Measurements from ENCODE around the gene TGIF1. TPM values are rescaled to one million over a fixed set of nuclear protein-coding genes. Genes with fewer than 3 reads are reported as not detected.

The TGIF1 gene
- total and polyA plus RNA-seq, 9 of the 15 experiments (the other 6 are each of a cell fraction or from before 2014, with no cell fraction given) = 16.1 to 77.7 (median 44.6) TPM

- TF ChIP-seq ZFPM2 (CRISPR knock-in tag; IDR thresholded peaks at IDR 0.05) (no peak), ZFP36 (IDR thresholded peaks at IDR 0.05; ENCODE audit: low read depth, low read length, partially characterized antibody) (no peak), SMARCA4 (IDR thresholded peaks at IDR 0.05) (no peak), ELF1 (tag; IDR thresholded peaks at IDR 0.05) (no peak), ZNF76 (CRISPR knock-in tag; IDR thresholded peaks at IDR 0.05; ENCODE audit: borderline replicate concordance) (no peak), HMGXB4 (CRISPR knock-in tag; IDR thresholded peaks at IDR 0.05) (no peak), DIDO1 (tag; IDR thresholded peaks at IDR 0.05; ENCODE audit: low read depth) (no peak)
Measured at GRCh38 chr18:3492721-3493120, 42.7 kb downstream of the TGIF1 start (continued).

GRCh38 chr18:3493501-3494244 lies 43.7 kb downstream of the TGIF1 start:
- Histone ChIP-seq H3K79me2 (ENCODE audit: control insufficient read depth, insufficient read depth, low read length) (no peaks in the 10 kb centered on the region), H2AFZ (ENCODE audit: low read depth, low read length) (peak overlapping the region; percentile 94), H3K9me3 (replicated peaks; ENCODE audit: control insufficient read depth, insufficient read depth, low read depth, low read length) (no peaks in the 10 kb centered on the region), H3K36me3 (ENCODE audit: control insufficient read depth, insufficient read depth, low read length) (no peaks in the 10 kb centered on the region), H3K27me3 (ENCODE audit: control insufficient read depth in 2 of 2, insufficient read depth in 2 of 2, low read length in 2 of 2) (no peaks in the 10 kb centered on the region), H3K9me1 (ENCODE audit: control insufficient read depth, insufficient read depth, low read length) (no peaks in the 10 kb centered on the region), H3K4me1 (replicated peaks in 1 of 2; ENCODE audit: control insufficient read depth in 2 of 2, insufficient read depth in 2 of 2, low read length in 2 of 2) (no peaks in the 10 kb centered on the region), H3K4me2 (ENCODE audit: insufficient read depth, low read length) (peak overlapping the region; percentile 71), H3K27ac (ENCODE audit: extremely low read depth, low read depth, low read length) (no peak overlapping the region; the same call in 2 of the 3 replicates), H4K20me1 (replicated peaks; ENCODE audit: control insufficient read depth, insufficient read depth, low read length) (no peaks in the 10 kb centered on the region), H3K9ac (ENCODE audit: insufficient read depth in 1 of 2, low read depth in 2 of 2, low read length in 2 of 2) (peak overlapping the region in 1 of 2 experiments; percentile 7; a peak in 1 of 4 replicates), H3K4me3 (peak overlapping the region; percentile 5)
- in situ Hi-C loops (cut with MboI) (no loop called here), intact Hi-C loops (cut with micrococcal nuclease) (no loop called here)
- FAIRE-seq (peak; percentile 26), ATAC-seq (peak; percentile 74), DNase-seq (ENCODE audit: extremely low read depth in 1 of 4, low spot score in 3 of 4) (peak in 1 of 4 experiments; percentile 18)
- ChIA-PET CTCF (ENCODE audit: low intra/inter-chr PET ratio) (no interaction called here), POLR2A (interaction anchor here (0.6 to 1.4 kb wide), 7 partner anchors 8 to 41 kb away, joined by 3 to 7 read pairs (median 3); no protein-coding TSS in a partner anchor)
- WGBS (ENCODE audit: insufficient coverage, low coverage, missing lambda C conversion rate) = 22% methylated on average over 9 of the region's 9 CpGs
- TSS peak; percentile 89 for BruUV-seq (replicated peaks)
- peak; percentile 59; the same call in 1 of the 2 replicates for TF ChIP-seq SMARCE1 (IDR thresholded peaks at IDR 0.05)
- no peak for TF ChIP-seq NR4A1 (CRISPR knock-in tag; IDR thresholded peaks at IDR 0.05)
- TF ChIP-seq NR4A1 (tag; IDR thresholded peaks at IDR 0.05) = 0 out of 2 replicates have a peak, but pooled peaks have one; percentile 14
- TF ChIP-seq GABPB1 (CRISPR knock-in tag; IDR thresholded peaks at IDR 0.05) = peak; percentile 35; the same call in 1 of the 2 replicates
- TF ChIP-seq ZNF224 (CRISPR knock-in tag; IDR thresholded peaks at IDR 0.05) = no peak
- peak; percentile 43; the same call in 1 of the 2 replicates for TF ChIP-seq PML (IDR thresholded peaks at IDR 0.05; ENCODE audit: low read length)
- 0 out of 2 replicates have a peak, but pooled peaks have one; percentile 30 for TF ChIP-seq ZNF589 (CRISPR knock-in tag; IDR thresholded peaks at IDR 0.05; ENCODE audit: low read depth)
- 0 out of 2 replicates have a peak, but pooled peaks have one; percentile 40 for TF ChIP-seq ZNF766 (CRISPR knock-in tag; conservative IDR thresholded peaks at IDR 0.05)

All from K562 (cell line).